Keratinocyte (primary cell): ENCODE results near the gene SMAD5.

Experiments
- CTCF ChIP-seq, 3 experiments: IDR thresholded peaks in 1 of 3; conservative IDR thresholded peaks in 1 of 3; optimal IDR thresholded peaks in 1 of 3; 2 replicates in 2 of 3; 3 replicates in 1 of 3; pipeline versions ENCODE3 to v1.5.1; 2011; ENCODE audit warnings: low read length in 3 of 3, mild to moderate bottlenecking in 3 of 3, moderate library complexity in 2 of 3, control low read depth in 1 of 3, inconsistent platforms in 1 of 3; ENCODE audit not compliant: insufficient read depth in 2 of 3; ENCODE audit errors: extremely low read depth in 1 of 3
- EZH2 ChIP-seq: IDR thresholded peaks from one replicate; pipeline ENCODE4 v1.6.1; 2012; ENCODE audit warnings: inconsistent platforms, mild to moderate bottlenecking, low read length, moderate library complexity

GRCh38 chr5:136200761-136201160 is 68.1 kb downstream of the SMAD5 start:
- no peak for TF ChIP-seq CTCF (optimal IDR thresholded peaks at IDR 0.05 in 1 of 3, IDR thresholded peaks at IDR 0.05 in 1 of 3, conservative IDR thresholded peaks at IDR 0.05 in 1 of 3; ENCODE audit: extremely low read depth in 1 of 3, insufficient read depth in 2 of 3, low read length in 3 of 3)
- no peak for TF ChIP-seq EZH2
